K562 (cell line): ENCODE results near the gene ZNF649. TPM values are rescaled to one million over a fixed set of nuclear protein-coding genes. Genes with fewer than 3 reads are reported as not detected.

Experiments
- ASH1L ChIP-seq: fragments of 450-650 bp; IDR thresholded peaks from 2 replicates; pipeline ENCODE4 v1.6.1; 2018; ENCODE audit warnings: borderline replicate concordance, mild to moderate bottlenecking, low read depth; ENCODE audit not compliant: partially characterized antibody
- ATF3 ChIP-seq, 2 experiments: fragments of 450-650 bp in 1 of 2; sonication (generic) in 1 of 2; formaldehyde crosslinking in 1 of 2; IDR thresholded peaks in 1 of 2; conservative IDR thresholded peaks in 1 of 2; 2 replicates each; pipeline versions ENCODE4 v1.6.1 to v1.8.1; 2016 to 2023; ENCODE audit warnings: mild to moderate bottlenecking in 2 of 2, moderate library complexity in 2 of 2, inconsistent platforms in 1 of 2, missing genetic modification reagents in 1 of 2
- ATF7 ChIP-seq: fragments of 450-650 bp; IDR thresholded peaks from 2 replicates; pipeline ENCODE4 v1.7.1; 2014; ENCODE audit warnings: mild to moderate bottlenecking, moderate library complexity
- BCOR ChIP-seq: fragments of 450-650 bp; IDR thresholded peaks from 2 replicates; pipeline ENCODE4 v1.6.1; 2016
- CTCF ChIP-seq, 3 experiments: IDR thresholded peaks in 2 of 3; conservative IDR thresholded peaks in 1 of 3; 2 replicates each; pipeline ENCODE4 v1.5.1; 2011 to 2012; ENCODE audit warnings: low read length in 3 of 3, mild to moderate bottlenecking in 3 of 3, control low read depth in 2 of 3, improper control_type of control experiment in 1 of 3, inconsistent platforms in 1 of 3, low read depth in 1 of 3, mixed read lengths in 1 of 3, moderate library complexity in 1 of 3; ENCODE audit not compliant: insufficient read depth in 2 of 3
- ERF ChIP-seq: fragments of 450-650 bp; formaldehyde crosslinking; IDR thresholded peaks from 2 replicates; pipeline ENCODE4 v1.4.0; 2020; ENCODE audit warnings: mild to moderate bottlenecking, mixed read lengths
- FOXA3 ChIP-seq, 2 experiments: fragments of 450-650 bp in 1 of 2; sonication (generic) in 1 of 2; formaldehyde crosslinking; IDR thresholded peaks in 1 of 2; conservative IDR thresholded peaks in 1 of 2; 2 replicates each; pipeline versions ENCODE4 v1.4.0 to v1.8.0; 2020 to 2022; ENCODE audit warnings: mild to moderate bottlenecking in 2 of 2, missing genetic modification reagents in 1 of 2
- GABPA ChIP-seq: fragments of 200-800 bp; sonication (Bioruptor generic); conservative IDR thresholded peaks from 2 replicates; pipeline ENCODE4 v1.6.1; 2016; ENCODE audit warnings: low read depth, missing genetic modification characterization, missing compliant biosample characterization
- HDAC1 ChIP-seq, 2 experiments: fragments of 450-650 bp; IDR thresholded peaks; 2 replicates each; pipeline ENCODE4 v1.6.1; 2016 to 2017; ENCODE audit warnings: inconsistent platforms in 1 of 2, mild to moderate bottlenecking in 1 of 2, moderate library complexity in 1 of 2
- NFE2 ChIP-seq: IDR thresholded peaks from 2 replicates; pipeline ENCODE4 v1.6.1; 2014; ENCODE audit warnings: antibody characterized with exemption, low read depth
- NR2C2 ChIP-seq, 2 experiments: fragments of 200-800 bp in 1 of 2; sonication (Bioruptor generic) in 1 of 2; sonication (generic) in 1 of 2; formaldehyde crosslinking in 1 of 2; IDR thresholded peaks; 2 replicates each; pipeline versions ENCODE4 v1.6.1 to v1.8.0; 2016 to 2022; ENCODE audit warnings: mild to moderate bottlenecking in 1 of 2, missing compliant biosample characterization in 1 of 2, missing genetic modification characterization in 1 of 2, missing genetic modification reagents in 1 of 2
- PRDM10 ChIP-seq: fragments of 450-650 bp; IDR thresholded peaks from 2 replicates; pipeline ENCODE4 v1.6.1; 2018; ENCODE audit not compliant: partially characterized antibody
- TCFL5 ChIP-seq: fragments of 250-450 bp; sonication (Bioruptor Pico); conservative IDR thresholded peaks from 2 replicates; pipeline ENCODE4 v1.6.1; 2021; ENCODE audit warnings: mild to moderate bottlenecking, moderate library complexity, matching md5 sums
- ZNF395 ChIP-seq: fragments of 200-800 bp; sonication (Bioruptor generic); IDR thresholded peaks from 2 replicates; pipeline ENCODE4 v1.6.1; 2017; ENCODE audit warnings: missing genetic modification characterization, missing compliant biosample characterization
- polyA plus RNA-seq, 8 experiments: library from polyadenylated mRNA; depleted of rRNA in 4 of 8; stranded (reverse) in 5 of 8; unstranded in 3 of 8; fragments of >200 nt; fragmentation: Nextera tagmentation in 2 of 8; fragmentation: Illumina TruSeq in 1 of 8; extraction: Ambion mirVana in 2 of 8; extraction: Trizol in 1 of 8; gene quantifications; 2 replicates each; pipeline versions ENCODE4 v1.2.1 to v1.2.3, GENCODE V29; 2011 to 2014; ENCODE audit warnings: inconsistent platforms in 1 of 8, missing spikeins in 1 of 8
- total RNA-seq, 7 experiments: library from RNA; depleted of rRNA in 6 of 7; stranded (reverse); fragments of >200 nt in 6 of 7; fragmentation: Illumina TruSeq in 2 of 7; extraction: Trizol in 2 of 7; gene quantifications; 2 replicates each; pipeline versions ENCODE4 v1.2.1 to v1.2.3, GENCODE V29; 2011 to 2021; ENCODE audit warnings: low replicate concordance in 1 of 7

Gene ZNF649
- total and polyA plus RNA-seq, 9 of the 15 experiments (the other 6 are each of a cell fraction or from before 2014, with no cell fraction given): 1.4 to 14.9 (median 8.3) TPM

GRCh38 chr19:51926784-51927741 lies 22.2 kb upstream of the ZNF649 start, which contains the start of gene ZNF613 (continued):
- TF ChIP-seq CTCF (IDR thresholded peaks at IDR 0.05 in 2 of 3, conservative IDR thresholded peaks at IDR 0.05 in 1 of 3; ENCODE audit: insufficient read depth in 2 of 3, low read depth in 1 of 3, low read length in 3 of 3) (peak in 2 of 3 experiments; percentile 46 to 47; a peak in 4 of 6 replicates), HDAC1 (IDR thresholded peaks at IDR 0.05) (peak in 1 of 2 experiments; percentile 75; a peak in 2 of 4 replicates), NR2C2 (CRISPR knock-in tag; IDR thresholded peaks at IDR 0.05) (no peak), NR2C2 (tag; IDR thresholded peaks at IDR 0.05) (peak; percentile 93), ERF (0 out of 2 replicates have a peak, but pooled peaks have one; percentile 36), ZNF395 (CRISPR knock-in tag) (peak; percentile 80), ATF7 (peak; percentile 77; the same call in 1 of the 2 replicates), PRDM10 (peak; percentile 46), ASH1L (peak; percentile 6), TCFL5 (CRISPR knock-in tag) (no peak), GABPA (tag) (peak; percentile 74), NFE2 (0 out of 2 replicates have a peak, but pooled peaks have one; percentile 0), BCOR (no peak), FOXA3 (CRISPR knock-in tag; conservative IDR thresholded peaks at IDR 0.05 in 1 of 2, IDR thresholded peaks at IDR 0.05 in 1 of 2) (no peak), ATF3 (IDR thresholded peaks at IDR 0.05) (peak; percentile 26; the same call in 1 of the 2 replicates), ATF3 (CRISPR knock-in tag; conservative IDR thresholded peaks at IDR 0.05) (peak; percentile 26; the same call in 1 of the 2 replicates)
